Natural killer cell (primary cell): ENCODE results near the gene MRGPRG. TPM values are rescaled to one million over a fixed set of nuclear protein-coding genes. Genes with fewer than 3 reads are reported as not detected.

ENCODE experiments used
- ATAC-seq, 3 donors: fragments of 150-1000 bp in 2 of 3; fragments of 200-7000 bp in 1 of 3; cut with Tn5 transposase; 1 replicate in 1 of 3; 2 replicates in 2 of 3; pipeline ENCODE4 v1.10.0; 2021; ENCODE audit warnings: mild to moderate bottlenecking in 2 of 3, moderate library complexity in 2 of 3
- DNase-seq, 2 donors: peaks; one replicate each; pipeline versions ENCODE4 v3.0.0 to v3.0.0-alpha.2; 2013 to 2021; ENCODE audit warnings: mixed read lengths in 1 of 2
- H3K27ac ChIP-seq: one replicate; pipeline ENCODE4 v1.5.1; 2013; ENCODE audit warnings: mild to moderate bottlenecking, low read length
- H3K27me3 ChIP-seq: one replicate; pipeline ENCODE4 v1.6.1; 2013; ENCODE audit warnings: low read length; ENCODE audit not compliant: control insufficient read depth, insufficient read depth
- H3K36me3 ChIP-seq: one replicate; pipeline ENCODE4 v1.6.1; 2013; ENCODE audit warnings: low read length; ENCODE audit not compliant: control insufficient read depth, insufficient read depth
- H3K4me1 ChIP-seq: one replicate; pipeline ENCODE4 v1.6.1; 2013; ENCODE audit warnings: low read length; ENCODE audit not compliant: control insufficient read depth, insufficient read depth
- H3K4me3 ChIP-seq: one replicate; pipeline ENCODE4 v1.5.1; 2013; ENCODE audit warnings: low read length
- H3K9me3 ChIP-seq: one replicate; pipeline ENCODE4 v1.6.1; 2013; ENCODE audit warnings: low read length; ENCODE audit not compliant: control insufficient read depth, insufficient read depth
- H3K27ac Mint-ChIP-seq, 2 donors: one replicate each; pipeline ENCODE4 v1.8.0; 2022; ENCODE audit warnings: mild to moderate bottlenecking in 2 of 2, mixed read lengths in 2 of 2, moderate library complexity in 1 of 2
- H3K27me3 Mint-ChIP-seq, 2 donors: one replicate each; pipeline ENCODE4 v1.8.0; 2022; ENCODE audit warnings: low read depth in 2 of 2, mixed read lengths in 2 of 2
- H3K36me3 Mint-ChIP-seq: one replicate; pipeline ENCODE4 v1.8.0; 2022; ENCODE audit warnings: mixed read lengths
- H3K4me1 Mint-ChIP-seq, 2 donors: one replicate each; pipeline ENCODE4 v1.8.0; 2022; ENCODE audit warnings: mixed read lengths in 2 of 2
- H3K4me3 Mint-ChIP-seq: one replicate; pipeline ENCODE4 v1.8.0; 2022; ENCODE audit warnings: mild to moderate bottlenecking, moderate library complexity, mixed read lengths
- H3K9me3 Mint-ChIP-seq, 2 donors: one replicate each; pipeline ENCODE4 v1.8.0; 2022; ENCODE audit warnings: mixed read lengths in 2 of 2
- whole genome bisulfite sequencing: methylation state at CpG from one replicate; pipeline ENCODE4 v1.1.7; 2013; ENCODE audit warnings: missing lambda C conversion rate; ENCODE audit not compliant: insufficient coverage; 5-methylcytosine and 5-hydroxymethylcytosine counted together
- intact Hi-C: fragments of 100-400 bp; cut with micrococcal nuclease; formaldehyde crosslinking; loops from one replicate; pipeline ENCODE4 v1.14.2; 2022
- total RNA-seq, 4 donors: library from RNA; stranded (reverse); fragments of 120-200 nt in 1 of 4; gene quantifications; one replicate each; pipeline versions ENCODE4 v1.2.3 to v1.2.4, GENCODE V29; 2013 to 2022
- TF ChIP-seq, protein P1 (sequence below): fragments of 200-600 bp; IDR thresholded peaks from one replicate; pipeline ENCODE4 v1.8.0; 2022; ENCODE audit warnings: antibody characterized with exemption

MRGPRG gene
- total RNA-seq, 3 donors from 2014 or later (not counting 1 experiment from before 2014, with no cell fraction given): not detected

DNA sequence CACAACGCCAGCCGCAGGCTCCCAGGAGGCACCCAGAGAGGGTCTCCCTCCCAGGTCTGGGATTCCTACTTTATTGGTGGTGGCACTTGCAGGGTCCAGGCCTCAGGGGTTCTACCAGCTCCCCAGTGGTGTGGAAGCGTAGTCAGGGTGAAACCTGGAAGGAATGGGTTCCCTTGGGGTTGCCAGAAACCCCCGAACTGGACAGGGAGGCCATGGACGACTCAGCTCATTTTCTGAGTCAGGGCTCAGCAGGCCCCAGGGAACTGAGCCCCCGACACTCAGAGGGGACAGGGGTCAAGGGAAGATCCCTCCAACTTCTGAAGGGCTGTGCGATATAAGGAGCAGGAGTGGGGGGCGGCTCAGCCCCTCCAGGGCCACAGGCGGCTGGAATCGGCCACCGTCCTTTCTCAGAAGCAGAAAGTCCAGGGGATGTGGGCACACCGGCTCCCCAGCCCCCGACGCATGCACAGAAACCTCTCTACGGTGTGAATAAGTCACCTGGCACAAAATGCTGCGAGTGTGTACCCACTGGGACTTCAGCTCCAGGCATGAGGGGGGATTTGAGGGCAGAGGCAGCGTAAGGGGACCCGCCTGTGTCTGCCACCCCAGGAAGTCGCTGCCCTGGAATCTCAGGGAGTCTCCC is 25.1 kb downstream of the MRGPRG start:
- TF ChIP-seq, protein P1, sequence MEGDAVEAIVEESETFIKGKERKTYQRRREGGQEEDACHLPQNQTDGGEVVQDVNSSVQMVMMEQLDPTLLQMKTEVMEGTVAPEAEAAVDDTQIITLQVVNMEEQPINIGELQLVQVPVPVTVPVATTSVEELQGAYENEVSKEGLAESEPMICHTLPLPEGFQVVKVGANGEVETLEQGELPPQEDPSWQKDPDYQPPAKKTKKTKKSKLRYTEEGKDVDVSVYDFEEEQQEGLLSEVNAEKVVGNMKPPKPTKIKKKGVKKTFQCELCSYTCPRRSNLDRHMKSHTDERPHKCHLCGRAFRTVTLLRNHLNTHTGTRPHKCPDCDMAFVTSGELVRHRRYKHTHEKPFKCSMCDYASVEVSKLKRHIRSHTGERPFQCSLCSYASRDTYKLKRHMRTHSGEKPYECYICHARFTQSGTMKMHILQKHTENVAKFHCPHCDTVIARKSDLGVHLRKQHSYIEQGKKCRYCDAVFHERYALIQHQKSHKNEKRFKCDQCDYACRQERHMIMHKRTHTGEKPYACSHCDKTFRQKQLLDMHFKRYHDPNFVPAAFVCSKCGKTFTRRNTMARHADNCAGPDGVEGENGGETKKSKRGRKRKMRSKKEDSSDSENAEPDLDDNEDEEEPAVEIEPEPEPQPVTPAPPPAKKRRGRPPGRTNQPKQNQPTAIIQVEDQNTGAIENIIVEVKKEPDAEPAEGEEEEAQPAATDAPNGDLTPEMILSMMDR: no peak
- Histone ChIP-seq H3K4me3 (no peak overlapping the region), H3K4me1 (no peaks in the 10 kb centered on the region), H3K36me3 (no peaks in the 10 kb centered on the region), H3K9me3 (no peaks in the 10 kb centered on the region), H3K27ac (no peak overlapping the region), H3K27me3 (no peaks in the 10 kb centered on the region)
- Mint-ChIP-seq H3K27ac (no peak overlapping the region), H3K4me3 (no peak overlapping the region), H3K9me3 (no peaks in the 10 kb centered on the region), H3K36me3 (no peaks in the 10 kb centered on the region), H3K4me1 (no peaks in the 10 kb centered on the region), H3K27me3 (peaks cover 0 to 11% of the 10 kb centered on the region in 2 donors)
- DNase-seq (no peak), ATAC-seq (no peak)
- 82% methylated on average over 19 of the region's 19 CpGs for WGBS
- intact Hi-C loops: no loop called here

DNA sequence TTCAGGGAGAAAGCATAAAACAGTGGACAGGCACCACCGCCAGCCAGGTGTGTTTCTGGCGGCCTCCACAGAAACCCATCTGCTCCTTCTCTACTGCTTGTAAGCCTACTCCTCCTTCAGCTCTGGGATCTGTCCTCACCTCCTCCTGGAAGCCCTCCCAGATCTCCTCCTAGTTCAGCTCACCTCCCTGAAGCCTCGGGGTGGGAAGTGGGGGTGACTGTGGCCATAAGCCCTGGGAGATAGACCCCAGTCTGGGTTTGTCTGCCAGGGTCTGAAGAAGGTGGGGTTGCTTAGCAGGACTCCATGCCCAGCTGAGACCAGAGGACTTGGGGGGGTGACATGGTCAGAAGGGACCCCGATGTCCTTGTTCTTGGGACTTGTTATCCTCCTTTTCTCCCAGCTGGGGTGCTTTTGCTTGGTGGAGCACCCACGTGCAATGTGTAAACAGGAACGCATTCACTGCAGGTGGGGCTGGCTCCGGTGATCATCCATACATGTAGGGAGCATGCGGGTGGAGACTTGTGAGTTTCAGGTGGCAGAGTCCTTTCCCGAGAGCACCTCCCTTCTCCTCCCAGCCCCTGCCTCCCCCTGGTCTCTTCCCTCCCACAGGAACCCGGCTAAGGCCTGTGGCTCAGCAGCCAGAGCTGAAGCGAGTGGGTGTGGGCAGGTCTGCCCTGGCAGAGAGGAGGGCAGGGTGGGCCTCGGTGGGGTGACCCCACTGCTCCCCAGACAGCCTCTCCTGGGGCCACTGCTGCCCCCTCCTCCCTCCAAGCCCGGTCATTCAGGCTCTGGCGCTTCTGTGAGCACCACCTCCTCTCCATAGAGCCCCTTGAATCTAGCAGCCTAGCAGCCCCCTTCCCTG is 25.9 kb downstream of the MRGPRG start:
- H3K4me3 Mint-ChIP-seq: no peak overlapping the region
- Histone ChIP-seq H3K9me3 (no peaks in the 10 kb centered on the region), H3K36me3 (no peaks in the 10 kb centered on the region), H3K27ac (no peak overlapping the region), H3K27me3 (no peaks in the 10 kb centered on the region), H3K4me1 (no peaks in the 10 kb centered on the region), H3K4me3 (no peak overlapping the region)
- H3K27me3 Mint-ChIP-seq: peaks cover 0 to 10% of the 10 kb centered on the region in 2 donors
- 90% methylated on average over 14 of the region's 14 CpGs for WGBS
- H3K4me1 Mint-ChIP-seq: no peaks in the 10 kb centered on the region
- DNase-seq: peak in 1 of 2 donors; percentile 4
- no peaks in the 10 kb centered on the region for H3K9me3 Mint-ChIP-seq
- ATAC-seq: no peak
- intact Hi-C loops: no loop called here
- no peaks in the 10 kb centered on the region for H3K36me3 Mint-ChIP-seq
- H3K27ac Mint-ChIP-seq: no peak overlapping the region
- TF ChIP-seq, protein P1: no peak

DNA sequence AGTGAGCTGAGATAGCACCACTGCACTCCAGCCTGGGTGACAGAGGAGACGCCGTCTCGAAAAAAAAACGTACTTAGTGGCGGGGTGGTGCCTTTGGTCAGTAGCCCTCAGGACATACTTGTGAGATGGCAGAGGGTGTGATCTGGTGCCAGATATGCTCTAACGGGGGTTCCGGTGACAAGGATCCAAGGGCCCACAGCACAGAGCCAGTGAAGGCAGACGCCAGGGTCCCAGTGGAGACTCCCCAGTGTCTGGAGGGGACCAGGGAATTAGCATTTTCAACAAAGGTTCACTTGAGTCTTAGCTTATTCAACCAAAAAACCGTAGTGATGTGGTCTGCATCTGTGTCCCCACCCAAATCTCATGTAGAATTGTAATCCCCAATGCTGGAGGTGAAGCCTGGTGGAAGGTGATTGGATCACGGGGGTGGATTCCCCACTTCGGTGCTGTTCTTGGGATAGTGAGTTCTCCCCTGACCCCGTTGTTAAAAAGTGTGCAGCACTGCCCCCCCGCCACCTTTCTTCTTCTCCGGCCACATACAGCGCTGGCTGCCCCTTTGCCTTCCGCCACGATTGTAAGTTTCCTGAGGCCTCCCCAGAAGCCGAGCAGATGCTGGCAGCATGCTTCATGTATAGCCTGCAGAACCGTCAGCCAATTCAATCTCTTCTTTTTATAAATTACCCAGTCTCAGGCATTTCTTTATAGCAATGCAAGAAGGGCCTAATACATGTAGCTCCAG is 26.9 kb downstream of the MRGPRG start:
- TF ChIP-seq, protein P1: no peak
- H3K27ac ChIP-seq: no peak overlapping the region
- intact Hi-C loops: no loop called here
- WGBS: 92% methylated on average over 19 of the region's 19 CpGs
- DNase-seq (no peak), ATAC-seq (no peak)
- no peaks in the 10 kb centered on the region for H3K36me3 Mint-ChIP-seq
- H3K4me3 ChIP-seq: no peak overlapping the region
- H3K4me1 Mint-ChIP-seq: no peaks in the 10 kb centered on the region
- H3K36me3 ChIP-seq: no peaks in the 10 kb centered on the region
- H3K27me3 ChIP-seq: no peaks in the 10 kb centered on the region
- H3K9me3 ChIP-seq: no peaks in the 10 kb centered on the region
- H3K9me3 Mint-ChIP-seq: no peaks in the 10 kb centered on the region
- H3K4me1 ChIP-seq: no peaks in the 10 kb centered on the region
- no peak overlapping the region for H3K4me3 Mint-ChIP-seq
- no peak overlapping the region for H3K27ac Mint-ChIP-seq
- H3K27me3 Mint-ChIP-seq: peaks cover 0 to 10% of the 10 kb centered on the region in 2 donors
